Measurements from ENCODE around the gene LRP3. TPM values are rescaled to one million over a fixed set of nuclear protein-coding genes. Genes with fewer than 3 reads are reported as not detected.

The LRP3 gene
- total RNA-seq, 1 donor from 2014 or later: 9.0 TPM

- TF ChIP-seq, protein P1, sequence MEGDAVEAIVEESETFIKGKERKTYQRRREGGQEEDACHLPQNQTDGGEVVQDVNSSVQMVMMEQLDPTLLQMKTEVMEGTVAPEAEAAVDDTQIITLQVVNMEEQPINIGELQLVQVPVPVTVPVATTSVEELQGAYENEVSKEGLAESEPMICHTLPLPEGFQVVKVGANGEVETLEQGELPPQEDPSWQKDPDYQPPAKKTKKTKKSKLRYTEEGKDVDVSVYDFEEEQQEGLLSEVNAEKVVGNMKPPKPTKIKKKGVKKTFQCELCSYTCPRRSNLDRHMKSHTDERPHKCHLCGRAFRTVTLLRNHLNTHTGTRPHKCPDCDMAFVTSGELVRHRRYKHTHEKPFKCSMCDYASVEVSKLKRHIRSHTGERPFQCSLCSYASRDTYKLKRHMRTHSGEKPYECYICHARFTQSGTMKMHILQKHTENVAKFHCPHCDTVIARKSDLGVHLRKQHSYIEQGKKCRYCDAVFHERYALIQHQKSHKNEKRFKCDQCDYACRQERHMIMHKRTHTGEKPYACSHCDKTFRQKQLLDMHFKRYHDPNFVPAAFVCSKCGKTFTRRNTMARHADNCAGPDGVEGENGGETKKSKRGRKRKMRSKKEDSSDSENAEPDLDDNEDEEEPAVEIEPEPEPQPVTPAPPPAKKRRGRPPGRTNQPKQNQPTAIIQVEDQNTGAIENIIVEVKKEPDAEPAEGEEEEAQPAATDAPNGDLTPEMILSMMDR (IDR thresholded peaks at IDR 0.05; ENCODE audit: insufficient read depth, low read length, severe bottlenecking): no peak
- DNase-seq (ENCODE audit: low read depth) (no peak), FAIRE-seq (no peak)
- Histone ChIP-seq H3K27me3 (ENCODE audit: control insufficient read depth, insufficient read depth, low read length) (no peaks in the 10 kb centered on the region), H3K36me3 (ENCODE audit: control insufficient read depth, insufficient read depth, low read length) (no peaks in the 10 kb centered on the region), H3K4me3 (ENCODE audit: low read depth, low read length) (no peak overlapping the region)
These were observed 62.1 kb downstream of the LRP3 start for GRCh38 chr19:33256261-33256660.

GRCh38 chr19:33257828-33258227 lies 63.7 kb downstream of the LRP3 start:
- no peak for FAIRE-seq
- Histone ChIP-seq H3K4me3 (ENCODE audit: low read depth, low read length) (no peak overlapping the region), H3K36me3 (ENCODE audit: control insufficient read depth, insufficient read depth, low read length) (no peaks in the 10 kb centered on the region), H3K27me3 (ENCODE audit: control insufficient read depth, insufficient read depth, low read length) (no peaks in the 10 kb centered on the region)
- DNase-seq (ENCODE audit: low read depth): no peak
- TF ChIP-seq, protein P1 (IDR thresholded peaks at IDR 0.05; ENCODE audit: insufficient read depth, low read length, severe bottlenecking): no peak

Other genes with a start within 250 kb of the LRP3 start
- 5.0 and 7.3 TPM in 2 replicates for gene CEP89, start 222.4 kb upstream of the LRP3 start, total RNA-seq
- 0.79 and 1.0 TPM in 2 replicates for gene FAAP24, start 222.1 kb upstream of the LRP3 start, total RNA-seq
- gene RHPN2, start 129.4 kb upstream of the LRP3 start, total RNA-seq: 16.3 and 22.1 TPM in 2 replicates
- 6.3 and 8.2 TPM in 2 replicates for gene GPATCH1, start 113.1 kb upstream of the LRP3 start, total RNA-seq
- not detected in 2 replicates for gene WDR88, start 62.2 kb upstream of the LRP3 start, total RNA-seq
- gene SLC7A10, start 31.5 kb downstream of the LRP3 start, total RNA-seq: under 0.01 TPM in 1 of 2 replicates, not detected in the other
- gene CEBPA, start 108.2 kb downstream of the LRP3 start, total RNA-seq: 10.8 and 17.4 TPM in 2 replicates
- gene CEBPG, start 179.4 kb downstream of the LRP3 start, total RNA-seq: 124 and 128 TPM in 2 replicates